NT2/D1 (cell line): ENCODE results near the gene LPP.

Source experiments
- DNase-seq: peaks from one replicate; pipeline ENCODE4 v3.0.0-alpha.2; 2011; ENCODE audit warnings: low read depth, low spot score
- H3K27me3 ChIP-seq: 2 replicates; pipeline ENCODE4 v1.6.0; 2011; ENCODE audit warnings: mild to moderate bottlenecking; ENCODE audit not compliant: insufficient read length, insufficient read depth
- H3K36me3 ChIP-seq: 2 replicates; pipeline ENCODE4 v1.6.1; 2011; ENCODE audit warnings: mild to moderate bottlenecking, low read length, mixed read lengths; ENCODE audit not compliant: insufficient read depth, insufficient read length
- H3K4me1 ChIP-seq: 2 replicates; pipeline ENCODE4 v1.5.1; 2011; ENCODE audit not compliant: insufficient read depth, insufficient read length
- H3K4me3 ChIP-seq: 2 replicates; pipeline ENCODE4 v1.5.1; 2011; ENCODE audit warnings: low read depth; ENCODE audit not compliant: insufficient read length
- H3K9ac ChIP-seq: 2 replicates; pipeline ENCODE4 v1.6.0; 2011; ENCODE audit warnings: low read depth; ENCODE audit not compliant: insufficient read length
- H3K9me3 ChIP-seq: 2 replicates; pipeline ENCODE4 v1.5.1; 2011; ENCODE audit warnings: mild to moderate bottlenecking, low read length; ENCODE audit not compliant: insufficient read depth
- SUZ12 ChIP-seq: IDR thresholded peaks from 2 replicates; pipeline ENCODE4 v1.6.1; 2011; ENCODE audit not compliant: insufficient read length, insufficient read depth; ENCODE audit errors: extremely low read depth
- YY1 ChIP-seq: IDR thresholded peaks from 2 replicates; pipeline ENCODE4 v1.6.1; 2011; ENCODE audit not compliant: insufficient read length, insufficient read depth
- ZNF274 ChIP-seq: IDR thresholded peaks from 2 replicates; pipeline ENCODE4 v1.6.1; 2011; ENCODE audit warnings: mild to moderate bottlenecking, low read depth, low read length

LPP gene

DNA sequence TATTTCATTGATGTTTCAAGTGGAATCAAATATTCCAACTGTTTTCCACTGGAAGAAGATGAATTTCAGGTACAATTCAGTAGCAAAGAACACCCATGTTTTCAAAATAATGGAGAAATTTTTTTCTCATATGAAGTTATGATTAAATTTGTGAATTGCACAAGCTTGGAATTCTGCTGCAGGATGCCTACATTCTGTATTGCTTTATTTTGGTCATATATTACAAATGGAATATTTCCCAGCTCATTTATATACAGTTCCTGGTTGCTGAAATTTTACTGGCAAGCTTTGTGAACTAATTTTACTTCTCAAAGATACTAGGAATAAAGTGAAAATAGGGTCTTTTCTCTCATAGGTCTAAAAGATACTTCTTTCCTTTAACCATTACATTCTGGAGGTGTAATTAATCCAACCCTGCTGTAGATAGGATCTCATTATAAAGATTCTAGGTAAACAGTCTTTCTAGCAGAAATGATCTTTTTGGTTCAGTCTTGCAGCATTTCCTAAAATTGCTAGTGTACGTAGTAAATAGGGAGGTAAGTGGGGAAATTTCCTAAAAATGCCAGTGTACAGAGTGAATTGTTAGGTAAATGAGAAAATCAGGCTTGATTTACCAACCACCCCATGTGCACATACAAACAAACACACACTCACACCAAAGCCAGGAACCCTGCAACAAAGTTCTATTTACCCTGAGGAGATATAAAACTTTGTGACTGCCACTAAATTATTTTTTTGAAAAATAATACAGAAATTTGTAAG, 624.3 kb downstream of the LPP start:
- Histone ChIP-seq H3K4me1 (no peaks in the 10 kb centered on the region), H3K9me3 (no peaks in the 10 kb centered on the region), H3K36me3 (no peaks in the 10 kb centered on the region), H3K9ac (no peak overlapping the region), H3K4me3 (no peak overlapping the region), H3K27me3 (no peaks in the 10 kb centered on the region)
- TF ChIP-seq SUZ12 (no peak), ZNF274 (no peak), YY1 (no peak)
- DNase-seq = no peak

DNA sequence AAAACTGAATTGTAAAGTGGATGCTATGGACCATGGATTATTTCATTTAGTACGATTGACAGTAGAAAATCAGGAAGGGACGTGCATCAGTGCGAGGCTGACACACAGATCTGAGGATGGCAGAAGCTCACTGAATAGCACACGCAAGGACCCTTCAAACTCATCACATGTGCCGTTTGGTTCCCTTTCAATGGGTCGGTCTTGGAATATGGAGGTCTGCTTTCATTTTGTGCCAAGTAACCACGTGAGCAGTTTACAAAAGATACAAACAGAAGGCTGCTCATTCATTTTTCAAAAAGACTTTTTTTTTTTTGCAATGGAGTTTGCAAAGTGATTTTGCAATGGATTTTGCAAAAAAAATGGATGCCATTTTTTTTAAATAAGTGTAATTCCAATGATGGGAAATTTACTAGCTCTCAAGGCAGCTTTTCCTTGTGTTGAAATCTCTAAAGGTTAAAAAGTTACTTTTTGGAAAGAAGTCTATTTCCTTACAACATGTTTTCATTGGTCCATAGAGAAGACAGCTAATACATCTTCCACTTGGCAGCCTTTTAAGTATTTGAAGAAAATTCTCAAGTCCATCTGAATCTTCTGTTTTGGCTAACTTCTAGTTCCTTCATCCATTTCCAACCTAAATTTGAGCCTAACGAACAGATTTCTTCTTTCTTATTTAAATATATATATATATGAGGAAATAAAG, 625.5 kb downstream of the LPP start:
- no peaks in the 10 kb centered on the region for H3K9me3 ChIP-seq
- no peak overlapping the region for H3K4me3 ChIP-seq
- no peaks in the 10 kb centered on the region for H3K4me1 ChIP-seq
- no peaks in the 10 kb centered on the region for H3K36me3 ChIP-seq
- H3K9ac ChIP-seq = no peak overlapping the region
- H3K27me3 ChIP-seq = no peaks in the 10 kb centered on the region
- no peak for TF ChIP-seq SUZ12
- no peak for TF ChIP-seq ZNF274
- no peak for TF ChIP-seq YY1
- DNase-seq = no peak

DNA sequence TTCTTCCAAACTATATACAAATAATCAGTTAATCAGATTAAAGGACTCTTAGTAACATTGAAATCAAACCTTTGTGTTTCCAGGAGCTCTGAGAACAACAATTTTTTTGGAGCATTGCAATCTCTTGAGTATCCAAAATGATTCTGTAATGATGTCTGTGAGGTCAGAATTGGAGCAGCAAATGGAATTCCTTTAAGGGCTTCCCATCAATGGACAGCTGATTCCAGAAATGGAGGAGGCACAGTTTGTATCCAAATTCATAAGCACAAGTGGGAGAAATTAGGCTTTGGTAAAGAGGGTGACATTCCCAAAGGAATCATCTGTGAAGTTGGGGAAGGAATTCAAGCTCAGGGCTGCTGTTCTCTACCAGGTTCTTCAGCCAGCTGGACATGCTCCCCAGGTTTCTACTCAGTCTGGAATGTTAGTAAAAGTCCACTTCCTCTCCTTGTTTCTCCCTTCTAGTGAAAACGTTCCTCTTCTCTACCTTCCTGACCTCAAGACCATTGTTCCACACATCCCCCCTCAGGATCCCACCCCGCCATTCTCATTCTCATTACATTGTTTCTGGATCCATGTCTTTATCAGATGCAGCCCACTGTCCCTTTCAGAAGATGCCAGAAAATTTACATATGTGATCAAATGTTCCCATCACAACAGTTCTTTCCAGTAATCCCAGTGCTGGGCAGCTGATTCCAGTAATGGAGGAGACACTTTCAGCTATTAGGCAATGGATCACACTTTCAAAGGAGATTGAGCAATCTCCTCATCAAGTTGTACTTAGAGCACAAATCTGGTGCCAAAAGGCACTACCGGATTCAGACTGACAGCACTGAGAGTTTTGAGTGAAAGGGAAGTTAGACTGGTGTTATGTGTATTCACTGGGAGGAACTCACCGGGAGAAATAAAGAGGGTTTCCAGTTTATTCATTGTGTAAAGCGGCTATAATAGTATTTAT, 626.5 kb downstream of the LPP start:
- H3K4me1 ChIP-seq = no peaks in the 10 kb centered on the region
- TF ChIP-seq SUZ12 = no peak
- TF ChIP-seq YY1 = no peak
- no peak for TF ChIP-seq ZNF274
- no peaks in the 10 kb centered on the region for H3K9me3 ChIP-seq
- DNase-seq = no peak
- no peaks in the 10 kb centered on the region for H3K27me3 ChIP-seq
- no peak overlapping the region for H3K9ac ChIP-seq
- no peak overlapping the region for H3K4me3 ChIP-seq
- H3K36me3 ChIP-seq = no peaks in the 10 kb centered on the region

DNA sequence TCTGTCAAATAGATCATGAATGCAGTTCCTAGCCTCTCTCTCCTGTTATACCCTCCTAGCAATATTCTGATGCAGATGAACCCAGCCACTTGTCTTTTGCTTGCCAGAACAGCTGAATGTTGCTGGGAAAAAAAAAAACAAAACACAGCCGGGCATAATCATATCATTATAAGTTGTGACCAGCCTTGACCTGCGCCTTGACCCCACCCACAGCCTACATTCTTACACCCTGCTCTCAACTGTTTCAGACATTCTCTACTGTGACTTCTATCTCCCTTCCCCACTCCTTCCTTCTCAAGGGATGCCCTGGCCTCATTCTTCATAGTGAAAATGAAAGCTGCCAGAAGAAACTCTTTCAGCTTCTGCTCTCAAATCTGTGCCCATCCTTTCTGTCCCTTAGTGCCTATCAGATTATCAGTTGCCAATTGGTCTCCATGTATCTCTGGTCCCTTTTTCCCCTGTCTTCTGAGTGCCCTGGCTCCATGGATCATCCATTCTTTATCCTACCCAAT, 628.7 kb downstream of the LPP start:
- TF ChIP-seq ZNF274 (no peak), YY1 (no peak), SUZ12 (no peak)
- Histone ChIP-seq H3K4me3 (no peak overlapping the region), H3K4me1 (no peaks in the 10 kb centered on the region)

DNA sequence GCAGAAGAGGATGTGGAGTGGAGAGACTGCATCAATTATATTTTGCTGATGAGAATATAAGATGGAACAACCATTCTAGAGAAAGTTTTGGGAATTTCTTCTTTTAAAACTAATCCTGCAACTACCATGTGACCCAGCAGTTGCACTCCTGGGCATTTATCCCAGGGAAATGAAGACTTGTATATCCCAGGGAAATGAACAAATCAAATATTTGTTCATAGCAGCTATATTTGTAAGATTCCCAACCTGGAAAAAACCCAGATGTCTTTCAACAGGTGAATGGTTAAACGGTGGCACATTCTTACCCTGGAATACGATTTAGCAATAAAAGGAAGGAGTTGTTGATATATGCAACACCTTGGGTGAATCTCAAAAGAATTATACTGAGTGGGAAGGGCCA, 632.5 kb downstream of the LPP start:
- Histone ChIP-seq H3K9me3 (no peaks in the 10 kb centered on the region), H3K9ac (no peak overlapping the region), H3K4me3 (no peak overlapping the region), H3K36me3 (no peaks in the 10 kb centered on the region), H3K4me1 (no peaks in the 10 kb centered on the region), H3K27me3 (no peaks in the 10 kb centered on the region)
- DNase-seq = no peak
- TF ChIP-seq SUZ12 (no peak), YY1 (no peak), ZNF274 (no peak)

More for the DNA sequence above, 628.7 kb downstream of the LPP start:
- Histone ChIP-seq H3K9me3 (no peaks in the 10 kb centered on the region), H3K36me3 (no peaks in the 10 kb centered on the region), H3K27me3 (no peaks in the 10 kb centered on the region), H3K9ac (no peak overlapping the region)
- no peak for DNase-seq

DNA sequence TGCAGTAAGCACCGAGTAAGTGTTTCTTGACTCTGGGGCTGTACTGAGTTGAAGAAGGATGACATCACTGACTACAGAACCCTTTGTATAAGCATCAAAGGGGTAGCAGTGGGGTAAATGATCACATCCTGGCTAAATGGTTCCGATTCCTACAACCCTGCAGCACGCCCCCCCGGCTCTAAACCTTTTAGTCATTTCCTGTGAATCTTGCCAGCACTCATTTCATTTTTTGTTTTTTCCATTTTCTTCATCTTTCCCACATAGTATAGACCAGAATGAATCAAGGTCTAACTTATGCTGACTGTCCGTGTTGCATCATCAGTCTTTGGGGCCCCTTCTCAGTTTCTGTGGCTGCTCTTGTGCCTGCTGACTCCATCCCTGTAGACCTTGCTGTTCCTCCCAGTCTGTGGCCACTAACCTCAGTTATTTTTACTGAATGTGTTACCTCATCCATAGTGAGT, 634.7 kb downstream of the LPP start:
- Histone ChIP-seq H3K36me3 (no peaks in the 10 kb centered on the region), H3K27me3 (no peaks in the 10 kb centered on the region), H3K4me3 (no peak overlapping the region), H3K9me3 (no peaks in the 10 kb centered on the region), H3K4me1 (no peaks in the 10 kb centered on the region), H3K9ac (no peak overlapping the region)
- no peak for DNase-seq
- TF ChIP-seq YY1 (no peak), SUZ12 (no peak), ZNF274 (no peak)

DNA sequence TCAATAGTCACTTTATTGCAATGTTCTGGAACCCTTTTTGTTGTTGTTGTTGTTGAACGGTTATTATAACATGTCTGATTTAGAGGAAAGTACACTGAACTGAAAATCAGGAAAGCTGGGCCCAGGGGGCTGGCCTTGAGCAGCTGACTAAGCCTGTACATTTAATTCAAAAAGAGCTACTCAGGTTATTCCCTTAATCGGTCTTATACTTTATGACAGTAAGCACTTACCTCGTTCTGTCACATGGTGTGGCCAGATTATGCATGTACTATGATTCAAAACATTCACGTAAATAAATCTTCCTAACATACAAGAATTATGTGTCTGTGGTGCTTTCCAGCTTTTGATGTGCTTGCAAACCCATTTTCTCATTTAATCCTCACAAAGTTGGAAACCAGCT, 635.3 kb downstream of the LPP start:
- no peak overlapping the region for H3K4me3 ChIP-seq
- TF ChIP-seq SUZ12 (no peak), YY1 (no peak), ZNF274 (no peak)
- H3K9me3 ChIP-seq = no peaks in the 10 kb centered on the region
- H3K9ac ChIP-seq = no peak overlapping the region
- H3K4me1 ChIP-seq = no peaks in the 10 kb centered on the region
- no peaks in the 10 kb centered on the region for H3K27me3 ChIP-seq
- DNase-seq = no peak
- H3K36me3 ChIP-seq = no peaks in the 10 kb centered on the region
